GM19238 (cell line): ENCODE data around the gene GBE1.
"Not testable (repeated sequence)": the region's sequence is repeated elsewhere in the genome, so short reads cannot be mapped to it uniquely, and the experiment has no call there.

ENCODE experiments used
- DNase-seq: peaks from one replicate; pipeline ENCODE4 v3.0.0; 2011; ENCODE audit warnings: low spot score; ENCODE audit not compliant: insufficient read length

Gene GBE1

DNA sequence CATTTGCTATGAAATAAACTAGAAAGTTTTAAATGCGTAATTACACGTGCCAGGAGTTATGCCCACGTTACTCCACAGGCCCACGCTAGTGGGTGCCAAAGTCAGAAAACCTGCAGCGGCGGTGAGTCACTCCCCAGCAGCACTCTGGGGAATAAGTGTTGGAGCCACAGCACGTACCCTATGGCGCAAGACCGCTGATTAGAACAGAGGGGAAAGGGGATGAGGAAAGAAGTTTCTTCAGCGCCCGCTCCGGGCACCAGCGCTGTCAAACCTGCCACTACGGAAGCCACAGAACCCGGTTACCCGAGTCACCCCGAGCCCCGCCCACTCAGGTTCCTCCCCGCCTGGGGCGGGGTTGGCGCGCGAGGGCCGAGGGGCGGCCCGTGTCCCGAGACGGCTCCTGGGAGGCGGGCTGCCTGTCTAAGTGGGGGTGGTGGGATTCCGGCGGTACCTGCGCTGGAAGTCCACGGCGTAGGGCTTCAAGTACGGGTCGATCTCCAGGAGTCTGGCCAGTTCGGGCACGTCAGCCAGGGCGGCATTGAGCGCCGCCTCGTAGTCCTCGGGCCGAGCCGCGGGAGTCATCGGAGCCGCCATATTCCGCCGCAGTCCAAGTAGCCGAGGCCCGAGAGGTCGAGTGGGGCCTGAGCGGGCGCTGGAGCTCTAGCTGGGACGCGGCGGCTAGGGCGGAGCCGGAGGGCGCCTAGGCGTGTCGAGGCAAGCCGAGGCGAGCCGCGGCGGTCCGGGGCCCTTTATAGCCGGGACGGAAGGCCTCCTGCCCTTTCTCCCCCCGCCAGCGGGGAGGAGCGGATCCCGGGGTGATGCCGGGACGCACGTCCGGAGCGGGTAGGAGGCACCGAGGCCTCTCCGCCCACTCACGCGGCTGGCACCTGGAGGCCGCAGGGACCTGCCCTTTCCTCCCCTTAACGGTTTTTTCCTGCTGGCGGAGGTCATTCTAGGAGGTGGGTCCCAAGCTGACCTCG is at the start of gene GBE1:
Gene GBE1, minus strand, starts transcription at position 722 of the 980 bp plus-strand sequence. Its CDS starts 128 bp downstream, at position 594.
- DNase-seq, result peak; percentile 86

DNA sequence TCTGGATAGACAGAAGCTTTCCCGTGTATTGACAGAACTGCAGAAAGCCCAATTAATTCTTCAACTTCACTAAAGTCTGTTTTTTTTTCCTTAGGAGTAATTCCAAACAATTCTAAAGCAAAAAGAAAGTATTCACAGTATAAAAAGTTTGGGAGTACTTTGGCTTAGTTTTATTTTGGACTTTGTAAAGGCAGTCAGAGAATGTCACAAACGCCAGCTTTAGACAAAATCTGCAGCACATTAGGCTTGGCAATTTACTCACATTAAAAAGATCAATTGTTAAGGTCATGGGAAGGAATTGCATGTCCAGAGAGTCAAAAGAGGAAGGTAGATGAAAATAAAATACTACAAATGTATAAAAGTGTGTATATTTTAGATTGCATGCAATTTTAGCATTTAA is 47.5 kb upstream of the GBE1 start:
- DNase-seq, result no peak

DNA sequence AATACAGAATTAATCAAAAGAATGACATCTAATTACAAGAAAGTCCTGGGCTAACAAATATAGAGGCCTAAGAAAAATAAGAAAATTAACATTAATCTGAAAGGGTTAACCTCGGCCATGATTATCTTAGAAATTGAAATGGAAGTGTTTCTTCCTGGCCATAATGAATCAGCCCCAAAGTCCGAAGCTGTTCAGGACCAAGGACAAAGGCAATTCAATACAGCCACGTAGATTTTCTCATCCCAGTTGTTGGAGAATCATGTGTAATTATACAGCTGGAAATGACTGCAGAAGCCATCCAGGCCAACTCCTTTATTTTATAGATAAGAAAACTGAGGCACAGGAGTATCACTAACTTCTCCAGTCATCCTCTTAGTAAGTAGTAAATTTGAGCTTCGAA is 38.0 kb upstream of the GBE1 start:
- no peak for DNase-seq

DNA sequence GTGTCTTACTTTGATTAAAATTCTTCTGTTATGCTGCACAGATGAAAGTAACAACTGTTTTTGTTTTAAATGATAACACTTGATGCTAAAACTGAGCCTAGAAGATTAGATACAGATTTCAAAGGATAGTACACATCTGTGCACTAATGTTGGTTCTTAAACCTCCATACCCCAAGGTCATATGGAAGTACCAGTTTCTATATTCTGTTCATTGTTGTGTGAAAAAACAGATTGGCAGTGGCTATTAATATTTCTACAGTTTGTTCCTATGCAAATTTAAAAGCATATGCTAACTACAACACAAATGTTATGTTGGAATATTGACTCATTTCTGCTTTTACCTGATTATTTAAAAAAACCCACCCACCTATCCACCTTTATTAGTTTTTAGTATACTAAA is 32.0 kb upstream of the GBE1 start:
- DNase-seq, result no peak

DNA sequence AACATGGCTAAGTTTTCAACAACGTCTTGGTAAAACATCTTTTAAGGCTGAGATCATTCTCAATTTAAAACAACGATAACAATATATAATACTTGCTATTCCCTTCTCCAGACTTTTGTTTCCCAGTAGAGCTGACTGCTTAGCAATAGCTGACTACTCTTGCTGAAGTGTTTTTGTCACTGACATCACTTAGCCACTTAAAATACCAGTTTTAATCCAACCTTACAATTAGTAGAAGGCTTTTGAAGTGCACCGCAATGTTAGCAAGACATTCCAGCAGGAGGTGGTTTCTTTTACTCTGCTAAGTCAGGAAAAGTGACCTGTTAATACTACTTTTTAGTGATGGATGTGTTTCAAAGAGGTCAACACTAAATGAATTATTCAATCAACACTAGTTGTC is 28.7 kb upstream of the GBE1 start:
- DNase-seq, result no peak

DNA sequence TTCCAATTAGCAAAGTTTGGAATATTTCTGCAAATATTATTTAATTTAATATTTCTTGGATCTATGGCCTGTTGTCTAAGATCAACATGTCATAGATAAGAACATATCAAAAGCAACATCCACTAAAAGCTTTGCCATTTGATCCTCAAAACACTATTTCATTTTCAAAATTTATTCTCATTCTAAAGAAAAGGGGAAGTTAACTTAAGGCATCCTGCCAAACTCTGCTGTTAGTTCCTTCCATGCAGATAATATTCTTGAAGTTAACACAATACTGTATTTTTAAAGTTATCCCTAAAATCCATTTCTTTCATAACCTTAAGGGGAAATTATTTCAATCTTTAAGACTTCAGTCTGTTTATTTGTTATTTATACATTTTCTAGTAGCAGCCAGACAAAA is 28.2 kb upstream of the GBE1 start:
- DNase-seq, result no peak

DNA sequence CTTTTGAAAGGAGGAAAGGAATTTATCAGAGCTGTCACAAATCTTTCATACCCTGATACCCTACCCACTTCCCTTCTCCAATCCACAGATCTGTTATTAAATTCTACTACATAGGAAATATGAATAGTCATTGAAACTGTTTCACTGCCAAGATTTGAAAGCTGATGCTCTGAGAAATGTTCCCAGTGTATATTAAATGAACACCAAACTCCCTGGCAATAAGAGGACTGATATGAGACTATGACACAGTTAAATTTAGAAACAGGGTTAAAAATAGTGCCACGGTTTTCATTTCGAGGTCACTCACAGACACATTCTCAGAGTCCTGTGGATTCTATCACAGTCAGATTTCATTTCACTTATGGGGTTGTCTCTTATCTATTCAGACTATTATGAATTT is 27.2 kb upstream of the GBE1 start:
- no peak for DNase-seq

DNA sequence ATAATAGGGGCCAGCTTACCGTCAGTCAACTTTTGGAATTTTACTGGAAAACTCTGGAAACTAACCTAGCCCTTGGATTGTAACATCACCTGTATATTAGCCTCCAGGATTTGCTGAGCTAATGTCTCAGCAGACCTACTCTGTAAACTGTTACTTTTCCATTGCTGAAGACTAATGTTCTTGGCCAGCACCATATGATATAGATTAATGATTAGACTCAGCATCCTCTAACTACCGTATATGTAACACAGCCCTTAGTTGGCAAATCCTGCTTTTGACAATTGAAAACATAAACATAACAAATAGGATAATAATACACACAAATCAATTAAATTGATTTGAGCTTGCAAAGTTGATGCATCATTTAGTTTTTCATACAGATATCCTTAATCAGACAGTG is 26.6 kb upstream of the GBE1 start:
- no peak for DNase-seq

DNA sequence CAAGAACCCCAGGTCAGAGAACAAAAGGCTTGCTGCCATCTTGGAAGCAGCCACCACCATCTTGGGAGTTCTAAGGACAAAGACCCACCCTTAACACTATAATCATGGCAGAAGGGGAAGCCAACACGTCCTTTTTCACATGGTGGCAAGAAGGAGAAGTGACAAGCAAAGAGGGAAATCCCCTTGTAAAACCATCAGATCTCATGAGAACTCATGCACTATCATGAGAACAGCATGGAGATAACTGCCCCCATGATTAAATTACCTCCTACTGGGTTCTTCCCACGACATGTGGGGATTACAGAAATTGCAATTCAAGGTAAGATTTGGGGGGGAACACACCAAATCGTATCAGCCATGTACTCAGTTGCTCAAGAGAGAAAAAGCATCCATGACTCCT is 21.1 kb upstream of the GBE1 start:
- DNase-seq, result no peak

DNA sequence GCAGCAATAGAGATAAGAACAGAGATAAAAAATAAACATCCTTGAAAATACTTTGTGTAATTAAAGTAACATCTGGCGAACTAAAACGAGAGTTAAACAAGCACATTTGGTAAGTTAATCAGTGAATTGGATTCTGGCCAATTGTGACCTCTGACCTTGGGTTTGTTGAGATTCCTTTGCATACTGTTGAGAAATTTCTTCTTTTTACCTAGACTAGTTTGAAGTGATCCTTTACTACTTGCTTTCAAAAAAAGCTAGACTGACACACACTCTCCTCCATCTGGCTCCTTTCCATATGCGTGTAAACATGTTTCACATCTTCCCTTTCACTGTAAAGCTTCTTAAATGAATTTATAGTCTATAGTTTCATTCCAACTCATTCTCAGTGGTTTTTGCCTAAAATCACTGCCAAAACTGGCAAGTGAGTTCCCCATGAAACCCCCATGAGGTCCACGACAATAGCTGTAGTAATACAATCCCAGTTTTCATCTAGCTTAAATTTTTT is 17.3 kb upstream of the GBE1 start:
- DNase-seq, result no peak

DNA sequence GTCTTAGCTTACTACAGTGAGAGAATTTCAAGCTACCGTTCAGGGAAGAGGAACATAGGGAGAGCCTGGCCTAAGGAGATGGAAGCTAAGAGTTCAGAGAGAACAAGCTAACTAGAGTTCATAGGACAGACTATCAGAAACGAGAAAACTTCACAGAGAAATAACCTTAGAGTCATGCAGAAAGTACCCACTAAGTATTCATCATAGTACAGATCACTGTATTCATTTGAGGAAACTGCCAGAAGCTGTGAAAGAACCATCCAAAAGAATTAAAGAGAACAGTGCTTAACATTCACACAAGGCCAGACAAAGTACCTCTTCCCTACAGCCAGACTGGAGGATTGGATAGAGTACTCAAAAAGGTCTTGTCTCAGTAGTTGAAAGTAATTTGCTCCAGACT is 15.2 kb upstream of the GBE1 start:
- DNase-seq, result no peak

DNA sequence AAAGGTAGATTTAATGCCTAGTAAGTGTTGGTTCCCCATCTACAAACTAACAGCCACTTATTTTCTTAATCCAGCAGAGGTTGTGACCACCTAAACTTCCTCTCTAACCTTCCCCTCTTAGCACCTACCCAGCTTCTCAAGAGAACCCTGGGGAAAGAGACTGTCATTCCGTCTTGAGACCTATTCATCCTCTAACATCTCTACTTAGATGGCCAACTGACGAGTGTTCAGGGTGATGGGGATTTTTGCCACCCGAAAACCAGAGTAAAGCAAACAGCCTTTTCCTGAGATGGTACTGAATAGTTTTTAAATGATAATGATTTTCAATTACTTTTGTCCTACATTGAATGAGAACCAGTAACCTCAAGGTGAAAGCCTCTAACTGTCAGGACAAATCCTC is 9.3 kb upstream of the GBE1 start:
- DNase-seq, result no peak

DNA sequence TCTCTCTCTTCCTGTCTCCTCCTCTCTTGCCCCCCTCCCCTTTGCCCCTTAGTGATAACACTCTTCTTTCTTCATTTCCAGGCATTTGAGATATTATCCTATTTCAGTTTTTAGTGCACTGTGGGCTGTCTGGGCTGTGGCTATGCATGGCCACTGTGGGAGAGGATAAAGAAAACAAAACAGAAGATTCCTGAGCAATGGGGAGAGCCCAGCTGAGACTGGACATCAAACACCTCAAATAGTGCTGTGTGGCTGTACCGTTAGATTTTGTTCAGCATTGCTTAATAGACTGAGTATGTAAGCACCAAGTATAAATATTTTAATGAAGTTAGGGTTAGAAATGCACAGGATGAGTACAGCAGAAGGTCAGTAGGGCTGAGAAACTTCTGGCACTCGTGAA is 7.9 kb upstream of the GBE1 start:
- DNase-seq, result no peak

DNA sequence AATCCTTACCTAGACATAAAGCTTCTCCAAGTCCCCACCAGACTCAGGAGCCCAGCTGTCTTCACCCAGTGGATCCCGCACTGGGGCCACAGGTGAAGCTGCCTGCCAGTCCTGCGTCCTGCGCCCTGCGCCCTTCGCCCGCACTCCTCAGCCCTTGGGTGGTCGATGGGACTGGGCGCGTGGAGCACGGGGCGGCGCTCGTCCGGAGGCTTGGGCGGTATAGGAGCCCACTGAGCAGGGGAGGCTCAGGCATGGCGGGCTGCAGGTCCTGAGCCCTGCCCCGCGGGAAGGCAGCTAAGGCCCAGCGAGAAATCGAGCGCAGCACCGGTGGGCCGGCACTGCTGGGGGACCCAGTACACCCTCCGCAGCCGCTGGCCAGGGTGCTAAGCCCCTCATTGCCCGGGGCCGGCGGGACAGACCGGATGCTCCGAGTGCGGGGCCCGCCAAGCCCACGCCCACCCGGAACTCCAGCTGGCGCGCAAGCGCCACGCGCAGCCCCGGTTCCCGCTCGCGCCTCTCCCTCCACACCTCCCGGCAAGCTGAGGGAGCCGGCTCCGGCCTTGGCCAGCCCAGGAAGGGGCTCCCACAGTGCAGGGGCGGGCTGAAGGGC is 5.9 kb upstream of the GBE1 start:
- not testable (repeated sequence) for DNase-seq

DNA sequence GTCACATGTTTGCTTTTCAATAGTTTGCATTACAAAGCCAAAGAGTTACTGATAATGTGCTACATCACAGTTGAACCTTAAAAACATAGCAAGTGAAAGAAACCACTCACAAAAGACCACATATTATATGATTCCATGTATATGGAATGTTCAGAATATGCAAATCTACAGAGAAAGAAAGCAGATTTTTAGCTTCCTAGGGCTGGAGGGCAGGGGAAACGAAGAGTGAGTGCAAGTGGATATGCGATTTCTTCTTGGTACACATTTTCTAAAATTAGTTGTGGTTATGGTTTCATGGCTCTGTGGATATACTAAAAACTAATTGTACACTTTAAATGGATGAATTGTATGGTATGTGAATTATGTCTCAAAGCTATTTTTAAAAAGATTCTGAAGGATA is 4.0 kb upstream of the GBE1 start:
- no peak for DNase-seq

DNA sequence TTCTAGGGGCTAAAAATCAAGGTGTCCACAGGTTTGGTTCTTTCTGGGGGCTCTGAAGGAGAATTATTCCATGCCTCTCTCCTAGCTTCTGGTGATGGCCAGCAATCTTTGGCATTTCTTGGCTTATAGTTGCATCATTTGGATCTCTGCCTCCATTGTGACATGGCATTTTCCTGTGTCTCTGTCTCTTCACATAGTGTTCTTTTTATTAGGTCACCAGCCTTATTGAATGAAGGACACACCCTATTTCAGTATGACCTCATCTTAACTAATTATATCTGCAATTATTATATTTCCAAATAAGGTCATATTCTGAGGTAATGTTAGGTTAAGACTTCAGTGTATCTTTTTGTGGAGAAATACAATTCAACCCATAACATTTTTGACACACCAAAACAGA is 3.2 kb upstream of the GBE1 start:
- DNase-seq, result no peak

DNA sequence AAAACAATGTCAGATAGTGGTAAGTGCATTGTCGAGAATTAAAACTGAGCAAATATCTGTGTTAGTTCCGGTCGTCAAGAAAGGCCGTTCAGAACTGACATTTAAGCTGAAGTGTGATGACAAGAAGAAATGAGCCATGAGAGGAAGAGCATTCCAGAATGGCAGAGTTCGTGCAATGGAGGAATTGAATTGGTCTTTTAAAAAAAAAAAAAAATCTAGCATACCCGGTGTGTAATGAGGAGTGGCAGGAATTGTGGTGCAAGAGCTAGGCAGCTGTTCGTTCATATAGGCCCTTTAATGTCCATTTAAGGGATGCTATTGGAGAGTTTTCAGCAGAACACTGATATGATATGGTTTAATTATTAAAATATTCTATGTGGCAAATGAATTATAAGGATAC is 2.6 kb upstream of the GBE1 start:
- no peak for DNase-seq

DNA sequence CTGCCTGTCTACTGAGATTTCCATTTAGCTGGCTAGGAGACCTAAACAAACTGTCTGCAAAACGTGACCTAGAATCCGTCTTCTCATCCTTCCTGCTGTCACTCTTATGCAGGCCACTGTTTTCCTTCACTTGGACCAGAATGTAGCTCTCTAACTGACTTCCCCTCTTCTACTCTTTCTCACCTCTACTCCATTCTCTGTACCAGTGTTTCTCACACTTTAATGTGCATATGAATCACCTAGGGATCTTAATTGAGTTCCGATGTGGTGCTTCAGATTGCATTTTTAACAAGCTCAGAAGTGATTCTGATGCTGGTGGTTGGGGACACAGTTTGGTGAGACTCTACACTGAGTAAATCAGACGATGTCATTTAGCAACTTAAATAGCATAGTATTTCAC is 1.6 kb upstream of the GBE1 start:
- DNase-seq, result no peak

DNA sequence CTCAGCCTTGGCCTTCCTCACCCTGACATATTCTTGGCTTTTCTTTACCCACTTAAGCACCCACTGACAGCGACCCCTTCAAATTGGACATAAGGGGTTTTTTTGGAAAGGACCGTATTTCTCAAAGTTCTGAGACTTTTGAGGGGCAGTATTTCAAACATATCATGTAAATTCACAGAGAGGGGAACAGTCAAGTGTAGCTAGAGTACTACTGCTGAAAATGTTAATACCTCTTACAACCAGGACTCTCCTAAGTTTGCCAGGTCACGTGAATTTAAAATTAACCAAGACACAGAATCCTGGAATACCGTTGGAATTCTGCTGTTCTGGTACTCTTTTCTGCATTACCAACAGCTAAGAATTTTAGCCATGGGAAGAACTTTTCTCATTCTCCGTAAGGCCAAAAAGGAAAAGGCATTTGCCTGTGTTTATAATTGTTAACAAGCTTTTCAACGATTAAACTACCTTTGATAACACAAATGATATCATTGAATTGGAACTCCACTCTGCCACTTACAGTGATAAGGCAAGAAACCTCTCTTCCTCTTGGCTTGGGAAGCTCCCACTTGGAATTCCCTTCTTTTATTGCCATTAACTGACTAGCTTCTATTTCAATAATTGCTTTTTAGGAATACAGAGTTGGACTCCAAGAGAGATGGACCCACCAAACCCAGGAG is 597 bp upstream of the GBE1 start:
- DNase-seq, result no peak

DNA sequence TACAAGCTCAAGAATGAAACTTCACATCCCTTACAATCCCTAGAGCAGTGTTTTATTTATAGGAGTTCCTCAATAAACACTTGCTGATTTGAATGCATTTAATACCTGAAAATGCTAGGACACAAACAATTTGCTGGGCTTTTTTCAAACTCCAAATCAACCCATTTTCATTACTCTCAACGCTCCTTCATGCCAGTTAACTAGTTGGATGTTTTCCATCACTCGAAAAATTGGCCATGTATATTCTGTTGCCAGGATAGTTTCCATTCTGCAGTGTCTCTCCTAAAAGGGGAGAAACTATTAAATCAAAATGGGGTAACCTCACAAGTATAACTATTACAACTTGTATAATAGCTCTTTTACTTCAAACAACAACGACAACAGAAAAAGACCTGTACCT is 1.2 kb downstream of the GBE1 start:
- DNase-seq, result no peak

DNA sequence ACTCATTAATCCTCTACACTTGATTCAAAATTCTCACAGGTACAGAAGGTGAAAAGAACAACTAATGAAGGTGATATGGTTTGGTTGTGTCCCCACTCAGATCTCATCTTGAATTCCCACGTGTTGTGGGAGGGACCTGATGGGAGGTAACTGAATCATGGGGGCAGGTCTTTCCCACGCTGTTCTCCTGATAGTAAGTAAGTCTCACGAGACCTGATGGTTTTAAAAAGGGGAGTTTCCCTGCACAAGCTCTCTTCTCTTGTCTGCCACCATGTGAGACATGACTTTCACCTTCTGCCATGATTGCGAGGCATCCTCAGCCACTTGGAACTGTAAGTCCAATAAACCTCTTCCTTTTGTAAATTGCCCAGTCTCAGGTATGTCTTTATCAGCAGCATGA is 2.7 kb downstream of the GBE1 start:
- DNase-seq, result not testable (repeated sequence)

DNA sequence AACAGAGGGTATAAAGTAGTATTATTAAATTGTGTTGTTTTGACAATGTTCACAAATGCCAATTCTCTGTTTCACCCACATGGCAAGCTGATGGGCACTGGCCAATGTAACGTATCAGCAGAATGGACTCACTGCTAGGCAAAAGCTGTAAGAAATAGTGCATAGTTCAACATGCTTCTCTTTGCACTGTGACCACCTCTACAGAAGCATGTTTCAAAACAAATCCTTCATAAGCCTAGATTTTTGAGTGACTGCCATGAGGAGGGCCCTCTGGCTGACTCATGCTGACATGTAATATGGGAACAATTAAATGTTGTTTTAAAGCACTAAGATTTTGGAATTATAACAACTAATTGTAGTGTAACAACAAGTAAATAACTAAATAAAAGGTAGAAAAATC is 3.2 kb downstream of the GBE1 start:
- no peak for DNase-seq
